LNCaP clone FGC (cell line): ENCODE results near the gene TTF1.

Experiments
- DNase-seq: peaks from one replicate; pipeline ENCODE4 v3.0.0-alpha.2; 2011; ENCODE audit warnings: low read depth
- H3K4me3 ChIP-seq: 2 replicates; pipeline ENCODE4 v1.5.1; 2011; ENCODE audit warnings: mild to moderate bottlenecking, low read depth, low read length, control low read depth
- CTCF ChIP-seq: IDR thresholded peaks from 2 replicates; pipeline ENCODE4 v1.5.1; 2012; ENCODE audit warnings: mild to moderate bottlenecking; ENCODE audit not compliant: control insufficient read depth, insufficient read depth; ENCODE audit errors: extremely low read depth

The TTF1 gene

GRCh38 chr9:132367613-132368313 lies 38.9 kb downstream of the TTF1 start:
- TF ChIP-seq CTCF = no peak
- no peak for DNase-seq

GRCh38 chr9:132366481-132366880 lies 40.2 kb downstream of the TTF1 start:
- H3K4me3 ChIP-seq = no peak overlapping the region
- TF ChIP-seq CTCF = no peak
- no peak for DNase-seq

More at GRCh38 chr9:132367613-132368313, 38.9 kb downstream of the TTF1 start:
- H3K4me3 ChIP-seq = no peak overlapping the region

- DNase-seq = no peak
- no peak overlapping the region for H3K4me3 ChIP-seq
- TF ChIP-seq CTCF = no peak
These were observed 40.7 kb downstream of the TTF1 start for GRCh38 chr9:132365986-132366385.

GRCh38 chr9:132364068-132364467 lies 42.6 kb downstream of the TTF1 start:
- DNase-seq = no peak
- no peak overlapping the region for H3K4me3 ChIP-seq
- TF ChIP-seq CTCF = no peak

DNA sequence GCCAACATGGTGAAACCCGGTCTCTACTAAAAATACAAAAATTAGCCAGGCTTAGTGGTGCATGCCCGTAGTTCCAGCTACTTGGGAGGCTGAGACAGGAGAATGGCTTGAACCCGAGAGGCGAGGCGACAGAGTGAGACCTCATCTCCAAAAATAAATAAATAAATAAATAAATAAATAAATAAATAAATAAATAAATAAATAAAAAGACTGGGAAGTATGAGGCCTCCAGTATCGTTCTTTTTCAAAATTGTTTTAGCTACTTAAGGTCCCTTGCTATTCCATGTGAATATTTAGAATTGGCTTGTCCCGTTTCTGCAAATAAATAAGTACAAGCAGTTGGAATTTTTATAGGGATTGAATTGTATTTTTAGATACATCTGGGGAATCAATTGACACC lies 48.9 kb downstream of the TTF1 start:
- TF ChIP-seq CTCF = no peak
- no peak overlapping the region for H3K4me3 ChIP-seq
- no peak for DNase-seq

DNA sequence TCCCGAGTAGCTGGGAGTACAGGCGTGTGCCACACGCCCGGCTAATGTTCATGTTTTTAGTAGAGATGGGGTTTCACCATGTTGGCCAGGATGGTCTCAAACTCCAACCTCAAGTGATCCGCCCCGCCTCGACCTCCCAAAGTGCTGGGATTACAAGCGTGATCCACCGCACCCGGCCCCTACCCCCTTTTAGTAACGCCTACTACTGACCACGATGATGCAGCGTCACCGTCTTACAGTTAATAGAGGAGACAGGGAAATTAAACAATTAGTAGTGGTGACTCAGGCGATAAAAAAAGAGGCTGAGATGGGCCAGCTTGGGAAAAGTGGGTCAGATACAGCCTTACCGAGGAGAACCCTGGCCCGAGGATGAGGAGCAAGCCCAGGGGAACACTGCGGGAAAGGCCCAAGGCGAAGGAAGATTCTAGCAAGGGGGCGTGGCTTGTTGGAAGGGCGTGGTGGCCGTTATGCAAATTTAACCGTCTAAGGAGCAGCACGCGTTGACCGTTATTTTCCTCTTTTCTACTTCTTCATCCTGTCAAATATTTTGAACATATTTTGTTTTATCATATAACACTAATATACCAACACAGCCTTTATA lies 50.2 kb downstream of the TTF1 start:
- TF ChIP-seq CTCF = no peak
- H3K4me3 ChIP-seq = no peak overlapping the region
- no peak for DNase-seq
